ENCODE results near the gene ZNF630.
A peak's percentile ranks its signal among the peaks of the same experiment; 100 is the strongest.
"Not testable (repeated sequence)": the region's sequence is repeated elsewhere in the genome, so short reads cannot be mapped to it uniquely, and the experiment has no call there.

Gene ZNF630

GRCh38 chrX:48027545-48027944 lies 43.9 kb downstream of the ZNF630 start:
- H3K4me1 ChIP-seq (ENCODE audit: control insufficient read depth, low read depth, low read length); H3K27ac ChIP-seq (ENCODE audit: low read length); H3K27me3 ChIP-seq (ENCODE audit: control insufficient read depth, insufficient read depth, low read length); H3K4me3 ChIP-seq (ENCODE audit: low read length); H3K9me3 ChIP-seq (ENCODE audit: control insufficient read depth, low read depth, low read length); H3K36me3 ChIP-seq (ENCODE audit: control insufficient read depth, low read depth, low read length); H3K9ac ChIP-seq (ENCODE audit: low read length): not testable (repeated sequence)

GRCh38 chrX:48025561-48025960 lies 45.9 kb downstream of the ZNF630 start:
- H3K9me3 ChIP-seq (ENCODE audit: control insufficient read depth, low read depth, low read length), result peaks cover 7% of the 10 kb centered on the region
- H3K9ac ChIP-seq (ENCODE audit: low read length), result no peak overlapping the region
- no peaks in the 10 kb centered on the region for H3K4me1 ChIP-seq (ENCODE audit: control insufficient read depth, low read depth, low read length)

GRCh38 chrX:48022738-48023137 lies 48.7 kb downstream of the ZNF630 start:
- Histone ChIP-seq H3K4me1 (ENCODE audit: control insufficient read depth, low read depth, low read length) (no peaks in the 10 kb centered on the region), H3K27ac (ENCODE audit: low read length) (no peak overlapping the region), H3K9ac (ENCODE audit: low read length) (no peak overlapping the region), H3K4me3 (ENCODE audit: low read length) (no peak overlapping the region), H3K9me3 (ENCODE audit: control insufficient read depth, low read depth, low read length) (peaks cover 7% of the 10 kb centered on the region), H3K27me3 (ENCODE audit: control insufficient read depth, insufficient read depth, low read length) (no peaks in the 10 kb centered on the region), H3K36me3 (ENCODE audit: control insufficient read depth, low read depth, low read length) (no peaks in the 10 kb centered on the region)

More at GRCh38 chrX:48025561-48025960, 45.9 kb downstream of the ZNF630 start:
- H3K4me3 ChIP-seq (ENCODE audit: low read length), result no peak overlapping the region
- H3K27me3 ChIP-seq (ENCODE audit: control insufficient read depth, insufficient read depth, low read length), result no peaks in the 10 kb centered on the region
- H3K27ac ChIP-seq (ENCODE audit: low read length), result no peak overlapping the region
- H3K36me3 ChIP-seq (ENCODE audit: control insufficient read depth, low read depth, low read length), result no peaks in the 10 kb centered on the region

GRCh38 chrX:48022100-48022499 lies 49.3 kb downstream of the ZNF630 start:
- Histone ChIP-seq H3K36me3 (ENCODE audit: control insufficient read depth, low read depth, low read length) (no peaks in the 10 kb centered on the region), H3K9ac (ENCODE audit: low read length) (no peak overlapping the region), H3K4me3 (ENCODE audit: low read length) (peak overlapping the region; percentile 76), H3K9me3 (ENCODE audit: control insufficient read depth, low read depth, low read length) (peaks cover 7% of the 10 kb centered on the region), H3K4me1 (ENCODE audit: control insufficient read depth, low read depth, low read length) (no peaks in the 10 kb centered on the region), H3K27ac (ENCODE audit: low read length) (no peak overlapping the region), H3K27me3 (ENCODE audit: control insufficient read depth, insufficient read depth, low read length) (no peaks in the 10 kb centered on the region)

GRCh38 chrX:48021026-48021900 lies 50.2 kb downstream of the ZNF630 start:
- peak overlapping the region; percentile 76 for H3K4me3 ChIP-seq (ENCODE audit: low read length)
- no peaks in the 10 kb centered on the region for H3K4me1 ChIP-seq (ENCODE audit: control insufficient read depth, low read depth, low read length)
- peak overlapping the region; percentile 93 for H3K27ac ChIP-seq (ENCODE audit: low read length)
- no peaks in the 10 kb centered on the region for H3K27me3 ChIP-seq (ENCODE audit: control insufficient read depth, insufficient read depth, low read length)
- H3K36me3 ChIP-seq (ENCODE audit: control insufficient read depth, low read depth, low read length), result no peaks in the 10 kb centered on the region
- H3K9ac ChIP-seq (ENCODE audit: low read length), result peak overlapping the region; percentile 94
- H3K9me3 ChIP-seq (ENCODE audit: control insufficient read depth, low read depth, low read length), result peaks cover 5% of the 10 kb centered on the region

DNA sequence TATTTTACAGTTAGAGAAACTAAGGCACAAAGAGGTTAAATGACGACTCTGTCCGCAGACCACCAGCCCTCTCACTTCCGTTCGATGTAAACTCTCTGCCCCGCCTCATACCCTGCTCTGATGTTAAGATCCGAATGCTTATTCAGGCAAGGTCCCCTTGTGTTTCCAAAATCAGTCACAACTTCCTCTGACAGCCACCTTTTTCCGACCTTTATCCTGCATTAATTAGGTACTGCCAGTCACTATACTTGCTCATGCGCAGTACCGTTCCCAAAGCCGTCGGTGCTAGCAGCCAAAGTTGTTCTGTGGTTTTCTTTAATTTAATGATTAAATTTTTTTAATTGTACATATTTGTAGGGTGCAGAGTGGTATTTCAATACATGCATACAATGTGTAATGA lies 51.0 kb downstream of the ZNF630 start:
- not testable (repeated sequence) for H3K27ac ChIP-seq (ENCODE audit: low read length); H3K9me3 ChIP-seq (ENCODE audit: control insufficient read depth, low read depth, low read length); H3K9ac ChIP-seq (ENCODE audit: low read length); H3K36me3 ChIP-seq (ENCODE audit: control insufficient read depth, low read depth, low read length); H3K4me1 ChIP-seq (ENCODE audit: control insufficient read depth, low read depth, low read length); H3K27me3 ChIP-seq (ENCODE audit: control insufficient read depth, insufficient read depth, low read length)
- peak overlapping the region; percentile 76 for H3K4me3 ChIP-seq (ENCODE audit: low read length)

DNA sequence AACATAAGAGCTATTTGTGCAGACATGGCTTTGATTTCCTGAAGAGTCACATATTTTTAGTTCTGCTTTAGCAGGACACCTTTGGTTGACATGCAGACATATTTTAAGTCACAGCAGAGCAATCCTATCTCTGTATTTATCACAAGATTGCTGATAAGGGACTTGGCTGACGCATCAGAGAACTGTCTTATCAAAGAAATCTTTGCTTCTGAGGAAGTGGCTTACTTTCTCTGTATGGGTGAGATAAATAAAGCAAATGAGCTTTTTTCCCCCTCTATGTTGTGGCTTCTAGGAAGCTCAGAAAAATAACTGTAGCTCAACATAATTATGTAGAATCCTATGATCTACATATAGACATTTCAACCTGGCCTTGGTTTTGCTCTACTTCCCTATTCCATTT lies 51.5 kb downstream of the ZNF630 start:
- not testable (repeated sequence) for H3K36me3 ChIP-seq (ENCODE audit: control insufficient read depth, low read depth, low read length); H3K4me3 ChIP-seq (ENCODE audit: low read length); H3K4me1 ChIP-seq (ENCODE audit: control insufficient read depth, low read depth, low read length); H3K9ac ChIP-seq (ENCODE audit: low read length); H3K9me3 ChIP-seq (ENCODE audit: control insufficient read depth, low read depth, low read length); H3K27ac ChIP-seq (ENCODE audit: low read length); H3K27me3 ChIP-seq (ENCODE audit: control insufficient read depth, insufficient read depth, low read length)

GRCh38 chrX:48016583-48017310 lies 54.7 kb downstream of the ZNF630 start:
- not testable (repeated sequence) for H3K27ac ChIP-seq (ENCODE audit: low read length); H3K27me3 ChIP-seq (ENCODE audit: control insufficient read depth, insufficient read depth, low read length); H3K4me3 ChIP-seq (ENCODE audit: low read length); H3K9me3 ChIP-seq (ENCODE audit: control insufficient read depth, low read depth, low read length); H3K36me3 ChIP-seq (ENCODE audit: control insufficient read depth, low read depth, low read length); H3K9ac ChIP-seq (ENCODE audit: low read length); H3K4me1 ChIP-seq (ENCODE audit: control insufficient read depth, low read depth, low read length)

- not testable (repeated sequence) for H3K36me3 ChIP-seq (ENCODE audit: control insufficient read depth, low read depth, low read length); H3K4me3 ChIP-seq (ENCODE audit: low read length); H3K9me3 ChIP-seq (ENCODE audit: control insufficient read depth, low read depth, low read length)
These were observed 61.9 kb downstream of the ZNF630 start for GRCh38 chrX:48009445-48009960.

More at GRCh38 chrX:48009445-48009960, 61.9 kb downstream of the ZNF630 start:
- not testable (repeated sequence) for H3K4me1 ChIP-seq (ENCODE audit: control insufficient read depth, low read depth, low read length); H3K27ac ChIP-seq (ENCODE audit: low read length); H3K27me3 ChIP-seq (ENCODE audit: control insufficient read depth, insufficient read depth, low read length); H3K9ac ChIP-seq (ENCODE audit: low read length)

All from iPS-18a (cell line).